IPS-18a (cell line): Measurements from ENCODE around the gene ZBTB20.

Source experiments
- H3K27ac ChIP-seq: one replicate; pipeline ENCODE4 v1.5.1; 2013; ENCODE audit warnings: low read length
- H3K27me3 ChIP-seq: one replicate; pipeline ENCODE4 v1.6.1; 2013; ENCODE audit warnings: mild to moderate bottlenecking, low read length; ENCODE audit not compliant: control insufficient read depth, insufficient read depth
- H3K36me3 ChIP-seq: one replicate; pipeline ENCODE4 v1.6.1; 2013; ENCODE audit warnings: low read depth, low read length; ENCODE audit not compliant: control insufficient read depth
- H3K4me1 ChIP-seq: one replicate; pipeline ENCODE4 v1.6.1; 2013; ENCODE audit warnings: low read depth, low read length; ENCODE audit not compliant: control insufficient read depth
- H3K4me3 ChIP-seq: one replicate; pipeline ENCODE4 v1.5.1; 2013; ENCODE audit warnings: low read length
- H3K9ac ChIP-seq: one replicate; pipeline ENCODE4 v1.6.1; 2013; ENCODE audit warnings: mild to moderate bottlenecking, low read length, moderate library complexity
- H3K9me3 ChIP-seq: one replicate; pipeline ENCODE4 v1.6.1; 2013; ENCODE audit warnings: low read depth, low read length; ENCODE audit not compliant: control insufficient read depth

ZBTB20 gene

GRCh38 chr3:114566162-114566755, 580.8 kb downstream of the ZBTB20 start:
- Histone ChIP-seq H3K4me3 (no peak overlapping the region), H3K36me3 (no peaks in the 10 kb centered on the region), H3K27me3 (no peaks in the 10 kb centered on the region), H3K9ac (no peak overlapping the region), H3K9me3 (no peaks in the 10 kb centered on the region), H3K4me1 (peaks cover 27% of the 10 kb centered on the region), H3K27ac (no peak overlapping the region)

- Histone ChIP-seq H3K9ac (no peak overlapping the region), H3K27ac (no peak overlapping the region), H3K36me3 (no peaks in the 10 kb centered on the region), H3K4me3 (no peak overlapping the region), H3K27me3 (no peaks in the 10 kb centered on the region), H3K9me3 (no peaks in the 10 kb centered on the region), H3K4me1 (peaks cover 26% of the 10 kb centered on the region)
Observed at GRCh38 chr3:114565216-114565615, 581.9 kb downstream of the ZBTB20 start.

- Histone ChIP-seq H3K4me3 (no peak overlapping the region), H3K27ac (no peak overlapping the region), H3K9ac (no peak overlapping the region), H3K4me1 (peaks cover 26% of the 10 kb centered on the region), H3K9me3 (no peaks in the 10 kb centered on the region), H3K27me3 (no peaks in the 10 kb centered on the region), H3K36me3 (no peaks in the 10 kb centered on the region)
Observed at GRCh38 chr3:114563720-114564119, 583.4 kb downstream of the ZBTB20 start.

DNA sequence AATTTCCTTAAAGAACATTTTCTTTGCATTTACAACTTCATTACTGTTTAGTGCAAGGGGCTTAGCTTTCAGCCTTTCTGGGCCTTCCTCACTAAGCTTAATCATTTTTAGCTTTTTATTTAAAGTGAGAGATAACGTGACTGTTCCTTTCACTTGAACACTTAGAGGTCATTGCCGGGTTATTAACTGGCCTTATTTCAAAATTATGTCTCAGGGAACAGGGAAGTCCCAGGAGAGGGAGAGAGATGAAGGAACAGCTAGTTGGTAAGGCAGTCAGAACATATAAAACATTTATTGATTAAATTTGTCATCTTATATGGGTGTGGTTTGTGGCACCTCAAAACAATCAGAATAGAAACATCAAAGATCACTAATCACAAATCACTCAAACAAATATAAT, 584.5 kb downstream of the ZBTB20 start:
- Histone ChIP-seq H3K36me3 (no peaks in the 10 kb centered on the region), H3K9me3 (no peaks in the 10 kb centered on the region), H3K9ac (no peak overlapping the region), H3K27me3 (no peaks in the 10 kb centered on the region), H3K27ac (no peak overlapping the region), H3K4me3 (no peak overlapping the region), H3K4me1 (peaks cover 20% of the 10 kb centered on the region)

DNA sequence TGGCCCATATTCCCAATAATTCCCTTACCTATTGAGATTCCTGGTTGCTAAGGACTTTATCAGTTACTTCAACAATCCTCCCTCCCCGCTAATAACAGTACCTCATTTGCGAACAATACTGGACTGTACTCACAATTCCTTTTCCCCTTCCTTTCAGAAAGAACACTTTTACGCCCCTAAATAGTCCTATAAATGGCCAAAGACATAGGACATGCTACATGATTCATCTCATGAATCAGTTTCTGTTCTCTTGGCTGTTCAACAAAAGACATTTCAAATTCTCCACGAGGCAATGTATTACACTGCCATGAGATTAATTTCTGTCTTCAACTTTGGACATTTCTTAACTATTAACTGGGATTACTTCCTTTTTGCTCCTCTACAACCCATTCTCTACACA, 588.8 kb downstream of the ZBTB20 start:
- H3K27ac ChIP-seq: no peak overlapping the region
- no peak overlapping the region for H3K4me3 ChIP-seq
- H3K36me3 ChIP-seq: no peaks in the 10 kb centered on the region
- H3K27me3 ChIP-seq: no peaks in the 10 kb centered on the region
- no peaks in the 10 kb centered on the region for H3K4me1 ChIP-seq
- H3K9ac ChIP-seq: no peak overlapping the region
- H3K9me3 ChIP-seq: no peaks in the 10 kb centered on the region

GRCh38 chr3:114557791-114558190, 589.3 kb downstream of the ZBTB20 start:
- Histone ChIP-seq H3K36me3 (no peaks in the 10 kb centered on the region), H3K4me3 (no peak overlapping the region), H3K9me3 (no peaks in the 10 kb centered on the region), H3K4me1 (no peaks in the 10 kb centered on the region), H3K27me3 (no peaks in the 10 kb centered on the region), H3K27ac (no peak overlapping the region), H3K9ac (no peak overlapping the region)

DNA sequence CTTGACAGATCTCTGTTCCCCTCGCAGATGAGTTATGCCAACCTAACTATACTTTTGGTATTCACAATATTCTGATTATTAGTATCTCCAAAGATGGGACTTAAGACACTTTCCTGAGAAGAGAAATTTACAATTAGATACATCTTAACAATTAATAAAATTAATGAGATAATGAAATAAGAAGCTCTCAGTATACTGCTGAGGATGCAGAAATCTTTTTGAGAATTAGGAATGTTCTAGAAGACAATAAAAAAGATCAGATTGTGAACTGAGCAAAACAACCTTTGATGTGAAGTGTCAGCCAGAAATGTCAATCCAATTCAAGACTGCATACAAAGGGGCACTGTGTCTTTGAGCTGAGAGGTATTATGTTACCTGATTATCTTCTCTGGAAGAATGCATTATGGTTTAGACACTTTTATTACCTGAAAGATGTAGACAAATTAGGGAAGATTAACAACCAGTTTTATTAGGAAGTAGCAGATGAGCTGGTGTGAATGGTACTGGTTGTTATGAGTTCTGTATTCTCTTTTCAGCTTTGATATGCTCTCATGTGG, 590.4 kb downstream of the ZBTB20 start:
- no peaks in the 10 kb centered on the region for H3K9me3 ChIP-seq
- H3K4me3 ChIP-seq: no peak overlapping the region
- H3K27me3 ChIP-seq: no peaks in the 10 kb centered on the region
- H3K36me3 ChIP-seq: no peaks in the 10 kb centered on the region
- H3K9ac ChIP-seq: no peak overlapping the region
- no peak overlapping the region for H3K27ac ChIP-seq
- H3K4me1 ChIP-seq: no peaks in the 10 kb centered on the region

DNA sequence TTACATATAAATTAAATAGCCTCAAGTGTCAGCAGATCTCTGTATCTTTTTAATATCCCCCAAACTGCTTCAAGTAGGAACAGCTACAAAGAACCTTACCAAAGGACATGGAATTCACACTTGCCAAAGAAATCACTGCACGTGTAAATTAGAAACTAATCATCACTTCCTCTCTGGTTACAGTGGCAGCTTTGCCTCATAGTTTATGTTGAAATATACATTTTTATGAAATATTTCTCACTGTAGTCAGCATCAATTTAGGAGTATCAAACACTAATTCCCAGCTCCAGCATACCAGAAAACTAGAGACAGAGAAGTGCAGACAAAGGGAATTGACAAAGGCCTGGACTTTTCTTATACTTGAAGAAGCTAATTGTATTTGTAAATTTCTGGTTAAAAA, 592.4 kb downstream of the ZBTB20 start:
- no peak overlapping the region for H3K9ac ChIP-seq
- H3K4me3 ChIP-seq: no peak overlapping the region
- no peaks in the 10 kb centered on the region for H3K4me1 ChIP-seq
- no peaks in the 10 kb centered on the region for H3K36me3 ChIP-seq
- H3K27ac ChIP-seq: no peak overlapping the region
- no peaks in the 10 kb centered on the region for H3K9me3 ChIP-seq
- H3K27me3 ChIP-seq: no peaks in the 10 kb centered on the region

- no peaks in the 10 kb centered on the region for H3K36me3 ChIP-seq
Observed at GRCh38 chr3:114553949-114554593, 593.0 kb downstream of the ZBTB20 start.

DNA sequence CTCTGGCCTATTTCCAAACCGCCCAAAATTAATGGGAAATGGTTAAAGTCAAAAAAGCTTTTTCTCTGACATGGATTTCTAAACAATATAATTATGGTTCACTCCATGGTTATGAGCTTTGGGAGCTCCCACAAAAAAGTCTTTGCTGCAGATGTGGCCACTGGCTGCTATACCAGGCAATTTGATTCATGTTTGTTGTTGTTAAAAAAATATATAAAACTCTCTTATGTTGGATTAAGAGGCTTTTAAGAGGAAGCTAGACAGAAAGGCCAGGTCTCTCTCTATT, 594.6 kb downstream of the ZBTB20 start:
- H3K4me1 ChIP-seq: no peaks in the 10 kb centered on the region
- H3K4me3 ChIP-seq: no peak overlapping the region
- no peak overlapping the region for H3K27ac ChIP-seq
- no peaks in the 10 kb centered on the region for H3K9me3 ChIP-seq
- H3K36me3 ChIP-seq: no peaks in the 10 kb centered on the region
- no peaks in the 10 kb centered on the region for H3K27me3 ChIP-seq
- H3K9ac ChIP-seq: no peak overlapping the region

More at GRCh38 chr3:114553949-114554593, 593.0 kb downstream of the ZBTB20 start:
- H3K27me3 ChIP-seq: no peaks in the 10 kb centered on the region
- no peak overlapping the region for H3K9ac ChIP-seq
- no peaks in the 10 kb centered on the region for H3K9me3 ChIP-seq
- H3K4me3 ChIP-seq: no peak overlapping the region
- H3K27ac ChIP-seq: no peak overlapping the region
- no peaks in the 10 kb centered on the region for H3K4me1 ChIP-seq

DNA sequence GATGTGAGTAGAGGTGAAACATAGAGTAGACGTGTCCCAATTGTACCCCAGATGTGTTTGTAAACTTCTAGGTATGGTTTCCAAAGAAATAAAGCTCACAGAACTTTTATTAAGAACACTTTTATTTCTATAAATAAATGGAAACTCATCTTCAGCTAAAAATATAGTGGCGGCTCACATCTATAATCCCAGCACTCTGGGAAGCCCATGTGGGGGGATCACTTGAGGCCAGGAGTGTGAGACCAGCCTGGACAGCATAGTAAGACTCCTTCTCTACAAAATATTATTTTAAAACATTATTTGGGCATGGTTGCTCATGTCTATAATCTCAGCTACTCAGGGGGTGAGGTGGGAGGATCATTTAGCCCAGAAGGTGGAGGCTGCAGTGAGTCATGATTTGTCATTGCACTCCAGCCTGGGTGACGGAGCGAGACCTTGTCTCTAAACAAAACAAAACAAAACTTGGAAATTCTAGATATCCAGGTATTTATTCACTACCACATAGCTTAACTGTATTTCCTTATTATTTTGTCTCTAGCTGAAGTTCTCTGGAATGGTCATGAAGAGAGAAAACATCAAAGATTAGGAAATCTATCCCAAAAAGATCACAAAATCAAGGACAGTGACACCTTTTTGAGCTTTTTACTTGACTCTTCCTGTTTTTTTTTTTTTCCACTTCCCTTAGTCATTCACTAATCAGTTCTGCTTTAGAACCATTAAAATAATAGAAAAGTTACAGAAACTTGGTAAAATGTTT, 595.1 kb downstream of the ZBTB20 start:
- no peak overlapping the region for H3K4me3 ChIP-seq
- H3K9me3 ChIP-seq: no peaks in the 10 kb centered on the region
- H3K9ac ChIP-seq: no peak overlapping the region
- H3K27ac ChIP-seq: no peak overlapping the region
- H3K36me3 ChIP-seq: no peaks in the 10 kb centered on the region
- H3K27me3 ChIP-seq: no peaks in the 10 kb centered on the region
- no peaks in the 10 kb centered on the region for H3K4me1 ChIP-seq
